Skeletal muscle satellite cell (primary cell): ENCODE results near the gene FGR.

ENCODE experiments used
- H3K27me3 ChIP-seq: 2 replicates; pipeline ENCODE4 v1.7.0; 2013; ENCODE audit warnings: low read length; ENCODE audit not compliant: control insufficient read depth, insufficient read depth
- H3K36me3 ChIP-seq: 2 replicates; pipeline ENCODE4 v1.7.0; 2013; ENCODE audit warnings: mild to moderate bottlenecking, control low read depth, low read length; ENCODE audit not compliant: insufficient read depth
- H3K4me1 ChIP-seq: 2 replicates; pipeline ENCODE4 v1.7.0; 2013; ENCODE audit warnings: low read length; ENCODE audit not compliant: control insufficient read depth, insufficient read depth
- H3K4me2 ChIP-seq: 2 replicates; pipeline ENCODE4 v1.7.0; 2013; ENCODE audit warnings: mild to moderate bottlenecking, low read length
- H3K4me3 ChIP-seq: 2 replicates; pipeline ENCODE4 v1.7.0; 2013; ENCODE audit warnings: low read length
- H3K9ac ChIP-seq: 2 replicates; pipeline ENCODE4 v1.7.0; 2013; ENCODE audit warnings: mild to moderate bottlenecking, low read depth, low read length, moderate library complexity
- H3K9me3 ChIP-seq: replicated peaks from 2 replicates; pipeline ENCODE4 v1.7.0; 2013; ENCODE audit warnings: mild to moderate bottlenecking, control low read depth, low read length

FGR gene

GRCh38 chr1:27618341-27619082, 16.5 kb downstream of the FGR start:
- Histone ChIP-seq H3K9me3 (no peaks in the 10 kb centered on the region), H3K27me3 (peaks cover 21% of the 10 kb centered on the region), H3K4me3 (no peak overlapping the region), H3K4me2 (no peak overlapping the region), H3K4me1 (no peaks in the 10 kb centered on the region), H3K36me3 (no peaks in the 10 kb centered on the region), H3K9ac (no peak overlapping the region)

DNA sequence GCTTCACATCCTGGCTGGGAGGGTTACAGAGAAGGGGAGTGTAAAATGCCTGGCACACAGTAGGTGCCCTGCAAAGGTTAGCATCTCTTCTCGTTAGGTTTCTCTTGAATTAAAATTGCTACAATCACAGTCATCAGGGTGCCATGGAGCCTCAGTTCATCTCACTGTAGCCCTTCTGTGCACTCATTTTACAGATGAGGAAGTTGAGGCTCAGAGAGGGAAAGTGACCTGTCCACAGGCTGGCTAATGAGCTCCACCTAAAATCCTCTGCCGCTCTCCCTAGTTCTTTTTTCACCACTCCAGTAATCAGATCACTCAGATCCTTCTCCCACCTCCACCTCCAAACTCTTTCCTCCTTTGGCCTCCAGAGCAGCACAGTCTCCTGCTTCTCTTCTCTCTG, 17.6 kb downstream of the FGR start:
- Histone ChIP-seq H3K4me3 (no peak overlapping the region), H3K9ac (no peak overlapping the region), H3K4me2 (no peak overlapping the region), H3K36me3 (no peaks in the 10 kb centered on the region), H3K27me3 (peaks cover 22% of the 10 kb centered on the region), H3K4me1 (no peaks in the 10 kb centered on the region), H3K9me3 (no peaks in the 10 kb centered on the region)

- Histone ChIP-seq H3K9ac (no peak overlapping the region), H3K4me1 (no peaks in the 10 kb centered on the region), H3K27me3 (peaks cover 21% of the 10 kb centered on the region), H3K9me3 (no peaks in the 10 kb centered on the region), H3K4me3 (no peak overlapping the region), H3K36me3 (no peaks in the 10 kb centered on the region), H3K4me2 (no peak overlapping the region)
Observed at GRCh38 chr1:27616441-27616840, 18.5 kb downstream of the FGR start.

GRCh38 chr1:27615346-27616192, 19.4 kb downstream of the FGR start:
- H3K9ac ChIP-seq = no peak overlapping the region
- no peak overlapping the region for H3K4me2 ChIP-seq
- no peak overlapping the region for H3K4me3 ChIP-seq
- no peaks in the 10 kb centered on the region for H3K36me3 ChIP-seq
- peaks cover 24% of the 10 kb centered on the region for H3K27me3 ChIP-seq
- no peaks in the 10 kb centered on the region for H3K9me3 ChIP-seq
- H3K4me1 ChIP-seq = no peaks in the 10 kb centered on the region

DNA sequence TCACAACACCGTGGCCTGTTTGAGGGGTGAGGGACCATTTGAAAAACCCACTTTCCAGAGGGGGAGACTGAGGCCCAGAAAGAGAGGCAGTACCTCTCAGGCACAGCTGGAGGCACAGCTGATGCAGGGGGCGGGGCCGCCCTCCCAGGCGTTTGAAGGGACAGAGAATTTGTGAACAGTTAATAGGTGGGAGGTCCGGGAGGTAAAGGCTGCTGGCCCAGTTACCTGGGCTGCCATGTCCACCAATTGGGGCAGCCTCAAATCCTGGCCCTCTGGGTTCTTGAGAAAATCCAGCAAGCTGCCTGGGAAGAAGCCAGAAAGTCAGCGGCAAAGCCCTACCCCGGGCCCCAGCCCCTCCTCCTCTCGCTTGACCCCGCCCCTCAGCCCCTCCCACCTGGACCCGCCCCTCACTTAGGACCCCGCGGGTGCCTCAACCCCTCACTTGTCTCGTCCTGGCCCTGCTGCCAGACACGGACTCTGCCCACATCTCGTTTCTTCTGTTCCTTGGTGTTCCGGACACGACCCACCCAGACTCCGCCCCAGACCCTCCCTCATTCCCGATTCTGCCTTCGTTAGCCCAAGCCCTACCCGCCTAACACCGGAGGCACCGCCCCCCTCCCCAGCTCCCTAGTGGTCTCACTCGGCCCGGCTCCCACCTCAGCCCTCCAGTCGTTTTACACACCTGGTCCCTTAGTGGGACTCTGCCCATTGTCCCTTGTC, 20.2 kb downstream of the FGR start:
- no peak overlapping the region for H3K4me2 ChIP-seq
- H3K4me3 ChIP-seq = no peak overlapping the region
- H3K27me3 ChIP-seq = peaks cover 30% of the 10 kb centered on the region
- no peak overlapping the region for H3K9ac ChIP-seq
- H3K9me3 ChIP-seq = no peaks in the 10 kb centered on the region
- no peaks in the 10 kb centered on the region for H3K36me3 ChIP-seq
- no peaks in the 10 kb centered on the region for H3K4me1 ChIP-seq

DNA sequence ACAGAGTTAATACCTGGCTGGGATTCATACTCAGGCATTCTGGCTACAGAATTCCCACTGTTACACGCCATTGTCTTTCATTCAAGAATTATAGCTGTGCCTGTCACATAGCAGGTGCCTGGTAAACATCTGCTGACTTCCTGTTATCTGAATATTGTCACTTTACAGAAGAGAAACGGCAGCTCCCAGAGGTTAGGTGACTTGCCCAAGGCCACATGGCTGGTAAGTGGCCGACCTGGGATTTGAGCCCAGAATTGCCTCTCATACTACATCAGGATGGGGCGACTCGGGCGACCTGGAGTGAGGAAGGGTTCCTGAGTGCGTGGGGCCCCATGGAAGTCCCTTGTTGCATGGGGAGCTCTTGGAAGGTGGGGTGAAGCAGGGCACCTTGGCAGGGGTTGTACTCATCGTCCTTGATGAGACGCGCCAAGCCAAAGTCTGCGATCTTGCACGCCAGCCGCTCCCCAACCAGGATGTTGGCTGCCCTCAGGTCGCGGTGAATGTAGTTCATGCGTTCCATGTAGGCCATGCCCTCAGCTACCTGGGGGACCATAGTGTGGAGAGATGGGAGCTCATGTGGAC, 20.9 kb downstream of the FGR start:
- Histone ChIP-seq H3K36me3 (no peaks in the 10 kb centered on the region), H3K4me1 (no peaks in the 10 kb centered on the region), H3K4me2 (no peak overlapping the region)

DNA sequence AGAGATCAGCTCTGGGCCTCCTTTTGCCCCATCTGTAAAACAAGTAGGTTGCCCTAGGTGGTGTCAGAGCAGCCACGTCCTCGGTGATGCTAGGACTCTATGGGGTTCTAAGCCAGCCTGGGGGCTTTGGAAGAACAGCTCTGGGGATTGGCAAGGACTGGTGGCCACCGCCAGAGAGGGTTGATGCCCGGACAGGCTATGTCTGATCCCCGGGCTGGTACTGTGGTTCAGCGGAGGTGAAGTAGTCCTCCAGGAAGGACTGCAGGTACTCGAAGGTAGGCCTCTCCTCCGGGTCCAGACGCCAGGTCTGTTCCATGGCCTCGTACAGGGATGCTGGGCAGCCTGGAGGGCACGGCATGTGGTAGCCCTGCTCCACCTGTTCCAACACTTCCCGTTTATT, 22.3 kb downstream of the FGR start:
- Histone ChIP-seq H3K36me3 (no peaks in the 10 kb centered on the region), H3K27me3 (peaks cover 35% of the 10 kb centered on the region), H3K4me2 (no peak overlapping the region), H3K9ac (no peak overlapping the region), H3K9me3 (no peaks in the 10 kb centered on the region), H3K4me3 (no peak overlapping the region), H3K4me1 (no peaks in the 10 kb centered on the region)

More for the DNA sequence above, 20.9 kb downstream of the FGR start:
- Histone ChIP-seq H3K27me3 (peaks cover 35% of the 10 kb centered on the region), H3K4me3 (no peak overlapping the region), H3K9ac (no peak overlapping the region), H3K9me3 (no peaks in the 10 kb centered on the region)

- Histone ChIP-seq H3K9ac (no peak overlapping the region), H3K4me3 (no peak overlapping the region), H3K4me2 (no peak overlapping the region), H3K9me3 (no peaks in the 10 kb centered on the region), H3K4me1 (peaks cover 6% of the 10 kb centered on the region), H3K27me3 (peaks cover 35% of the 10 kb centered on the region), H3K36me3 (no peaks in the 10 kb centered on the region)
Observed at GRCh38 chr1:27611450-27611849, 23.5 kb downstream of the FGR start.

DNA sequence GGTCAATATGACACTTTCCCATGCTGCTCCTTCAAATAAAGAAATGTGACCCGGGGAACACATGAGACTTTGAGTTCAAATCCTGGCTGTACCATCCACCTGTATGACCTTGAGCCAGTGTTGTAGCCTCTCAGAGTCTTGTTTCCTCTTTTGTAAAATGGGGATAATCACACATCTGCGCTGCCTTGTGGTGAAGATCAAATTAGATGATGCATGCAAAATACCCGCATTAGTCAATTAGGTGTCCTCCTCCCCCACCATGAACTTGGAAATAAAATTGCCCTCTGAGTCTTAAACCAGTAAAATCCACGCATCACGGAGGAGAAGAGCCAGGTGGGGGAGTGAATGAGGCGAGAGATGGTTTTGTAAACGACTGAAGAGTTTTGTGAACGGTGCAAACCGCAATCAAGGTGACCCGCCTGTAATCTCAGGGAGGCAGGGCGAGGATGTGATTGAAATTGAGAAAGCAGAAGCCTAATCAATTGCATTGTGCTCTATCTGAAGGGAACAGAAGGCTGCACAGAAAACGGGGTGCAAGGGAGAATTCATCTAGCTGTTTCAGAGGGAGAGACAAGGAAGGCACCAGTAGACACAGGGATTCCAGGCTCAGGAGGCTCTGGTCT, 25.3 kb downstream of the FGR start:
- Histone ChIP-seq H3K27me3 (peaks cover 29% of the 10 kb centered on the region), H3K36me3 (no peaks in the 10 kb centered on the region), H3K4me3 (no peak overlapping the region), H3K9ac (no peak overlapping the region), H3K4me1 (peaks cover 6% of the 10 kb centered on the region), H3K9me3 (no peaks in the 10 kb centered on the region), H3K4me2 (no peak overlapping the region)

DNA sequence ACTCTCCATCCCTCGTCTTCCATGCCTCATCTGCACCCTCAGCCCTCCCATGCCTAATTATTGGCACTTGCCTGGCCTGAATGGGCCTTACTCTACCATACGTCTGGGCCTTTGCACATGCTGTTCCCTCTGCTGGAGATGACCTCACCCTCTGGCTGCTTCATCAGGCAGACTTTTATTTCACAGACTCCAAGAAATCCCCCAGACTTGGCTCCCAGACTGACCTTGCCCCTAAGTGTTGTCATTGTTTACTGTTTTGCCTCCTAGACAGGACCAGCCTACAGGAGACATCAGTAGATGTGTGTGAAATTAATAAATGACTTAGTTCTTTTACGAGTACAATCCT, 25.8 kb downstream of the FGR start:
- no peak overlapping the region for H3K9ac ChIP-seq
- H3K36me3 ChIP-seq = no peaks in the 10 kb centered on the region
- H3K4me1 ChIP-seq = peaks cover 6% of the 10 kb centered on the region

DNA sequence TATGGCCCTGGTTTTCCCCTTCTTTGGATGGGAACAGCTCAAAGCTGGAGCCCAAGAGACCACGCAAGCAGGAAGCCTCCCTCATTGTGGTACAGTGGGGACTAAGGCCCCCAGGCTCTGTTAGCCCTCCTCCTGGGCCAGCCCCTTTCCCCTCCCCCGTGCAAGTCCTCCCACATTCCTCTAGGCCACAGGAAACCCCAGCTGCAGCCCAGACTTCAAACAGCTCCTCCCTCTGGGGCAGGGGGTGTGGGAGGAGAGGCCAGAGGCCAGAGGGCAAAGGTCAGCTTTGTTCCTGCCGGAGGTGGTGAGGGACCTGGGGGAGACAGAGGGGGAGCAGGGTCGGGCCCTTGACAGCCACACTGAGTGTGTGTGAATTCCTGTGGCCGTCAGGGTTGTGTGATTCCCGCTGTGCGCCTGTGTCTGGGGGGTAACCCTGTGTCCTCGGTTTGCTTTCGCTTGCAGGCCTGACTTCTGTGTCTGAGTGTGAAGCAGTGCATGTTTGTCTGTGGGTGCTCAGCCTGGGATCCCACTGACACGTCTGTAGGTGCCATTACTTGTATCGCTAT, 27.7 kb downstream of the FGR start:
- H3K9ac ChIP-seq = no peak overlapping the region
- no peaks in the 10 kb centered on the region for H3K9me3 ChIP-seq
- H3K4me2 ChIP-seq = no peak overlapping the region
- H3K36me3 ChIP-seq = no peaks in the 10 kb centered on the region
- peaks cover 6% of the 10 kb centered on the region for H3K4me1 ChIP-seq
- H3K4me3 ChIP-seq = no peak overlapping the region
- peaks cover 21% of the 10 kb centered on the region for H3K27me3 ChIP-seq

More for the DNA sequence above, 25.8 kb downstream of the FGR start:
- Histone ChIP-seq H3K4me3 (no peak overlapping the region), H3K4me2 (no peak overlapping the region), H3K27me3 (peaks cover 27% of the 10 kb centered on the region), H3K9me3 (no peaks in the 10 kb centered on the region)
